ENCODE results near the gene MXRA8.

The MXRA8 gene

GRCh38 chr1:1365875-1366698 is 7.7 kb upstream of the MXRA8 start:
- DNase-seq: no peak

- DNase-seq: no peak
Measured at GRCh38 chr1:1364266-1364665, 5.9 kb upstream of the MXRA8 start.

- DNase-seq: no peak
Measured at GRCh38 chr1:1361982-1362423, 3.6 kb upstream of the MXRA8 start.

- no peak for DNase-seq
Measured at GRCh38 chr1:1361233-1361981, 3.1 kb upstream of the MXRA8 start.

GRCh38 chr1:1360506-1361169 is 2.3 kb upstream of the MXRA8 start:
- DNase-seq: no peak

- no peak for DNase-seq
Measured at GRCh38 chr1:1359664-1360468, 1.5 kb upstream of the MXRA8 start.

GRCh38 chr1:1359308-1359663 is 931 bp upstream of the MXRA8 start:
- no peak for DNase-seq

GRCh38 chr1:1357871-1358432 is 403 bp downstream of the MXRA8 start:
- DNase-seq: no peak

GRCh38 chr1:1356796-1357401 is 1.5 kb downstream of the MXRA8 start:
- DNase-seq: no peak

- no peak for DNase-seq
Measured at GRCh38 chr1:1356166-1356795, 2.1 kb downstream of the MXRA8 start.

- DNase-seq: no peak
Measured at GRCh38 chr1:1355416-1355815, 2.9 kb downstream of the MXRA8 start.

- DNase-seq: no peak
Measured at GRCh38 chr1:1354271-1355247, 3.8 kb downstream of the MXRA8 start.

GRCh38 chr1:1353389-1354151 is 4.8 kb downstream of the MXRA8 start:
- no peak for DNase-seq

GRCh38 chr1:1352786-1353388 is 5.5 kb downstream of the MXRA8 start:
- no peak for DNase-seq

- DNase-seq: no peak
Measured at GRCh38 chr1:1351511-1352427, 6.6 kb downstream of the MXRA8 start.

GRCh38 chr1:1349256-1350012 is 8.9 kb downstream of the MXRA8 start, which contains the start of gene DVL1:
TSS of gene DVL1 (minus strand) at chr1:1349418. CDS start at chr1:1349065, 353 bp downstream.
- DNase-seq: peak; percentile 37 to 48

All from hippocampal formation (tissue), 2 donors.